Parathyroid adenoma (tissue), 2 donors: Measurements from ENCODE around the gene TUBA3E.
"Not testable (repeated sequence)": the region's sequence is repeated elsewhere in the genome, so short reads cannot be mapped to it uniquely, and the experiment has no call there.

Experiments used
- H2AFZ ChIP-seq: fragments of 300-600 bp; sonication (generic); one replicate; pipeline ENCODE4 v1.7.0; 2017; ENCODE audit warnings: antibody characterized with exemption, mild to moderate bottlenecking
- H3K27ac ChIP-seq: fragments of 300-600 bp; sonication (generic); one replicate; pipeline ENCODE4 v1.7.0; 2017
- H3K27me3 ChIP-seq: fragments of 300-600 bp; sonication (generic); one replicate; pipeline ENCODE4 v1.7.0; 2017; ENCODE audit warnings: low read length; ENCODE audit not compliant: control insufficient read depth, insufficient read depth
- H3K36me3 ChIP-seq: fragments of 300-600 bp; sonication (generic); one replicate; pipeline ENCODE4 v1.7.0; 2017; ENCODE audit warnings: low read length; ENCODE audit not compliant: control insufficient read depth, insufficient read depth
- H3K4me1 ChIP-seq: fragments of 300-600 bp; sonication (generic); one replicate; pipeline ENCODE4 v1.7.0; 2017; ENCODE audit warnings: control low read depth
- H3K4me2 ChIP-seq: fragments of 300-600 bp; sonication (generic); one replicate; pipeline ENCODE4 v1.7.0; 2017; ENCODE audit warnings: low read length
- H3K4me3 ChIP-seq: fragments of 300-600 bp; sonication (generic); one replicate; pipeline ENCODE4 v1.7.0; 2017; ENCODE audit warnings: low read depth, low read length
- H3K79me2 ChIP-seq: fragments of 300-600 bp; sonication (generic); one replicate; pipeline ENCODE4 v1.7.0; 2017; ENCODE audit warnings: control low read depth
- H3K9ac ChIP-seq: fragments of 300-600 bp; sonication (generic); one replicate; pipeline ENCODE4 v1.7.0; 2017; ENCODE audit warnings: mild to moderate bottlenecking
- H3K9me3 ChIP-seq: fragments of 300-600 bp; sonication (generic); one replicate; pipeline ENCODE4 v1.7.0; 2017; ENCODE audit warnings: low read length; ENCODE audit not compliant: control insufficient read depth
- TF ChIP-seq, protein P1 (sequence below): fragments of 300-600 bp; sonication (generic); IDR thresholded peaks from one replicate; pipeline ENCODE4 v1.7.0; 2017; ENCODE audit warnings: antibody characterized with exemption, mild to moderate bottlenecking
- donor health status: primary hyperparathyroidism.

The TUBA3E gene

DNA sequence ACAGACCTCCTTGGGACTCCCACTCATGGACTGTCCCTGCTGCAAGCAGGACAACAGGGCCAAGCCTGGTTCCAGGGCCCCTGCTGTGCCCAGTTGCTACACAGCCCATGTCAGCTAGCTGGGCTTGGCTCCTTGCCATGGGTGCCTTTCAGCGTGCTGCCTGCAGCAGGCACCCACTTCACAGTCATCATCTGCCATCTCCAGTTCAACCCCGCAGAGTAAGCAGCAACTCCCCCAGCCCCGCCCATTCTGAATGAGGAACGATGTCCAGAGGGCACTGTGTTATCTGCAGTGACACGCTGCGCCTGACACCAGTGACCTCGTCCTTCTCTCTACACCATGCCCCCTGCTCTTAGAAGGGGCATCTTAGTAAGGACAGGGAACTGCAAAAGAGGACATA lies 4.3 kb upstream of the TUBA3E start:
- H3K4me3 ChIP-seq, H3K27me3 ChIP-seq, H3K4me1 ChIP-seq, H3K27ac ChIP-seq, H3K9ac ChIP-seq, H3K9me3 ChIP-seq, H2AFZ ChIP-seq, H3K36me3 ChIP-seq, H3K79me2 ChIP-seq, H3K4me2 ChIP-seq: not testable (repeated sequence)

DNA sequence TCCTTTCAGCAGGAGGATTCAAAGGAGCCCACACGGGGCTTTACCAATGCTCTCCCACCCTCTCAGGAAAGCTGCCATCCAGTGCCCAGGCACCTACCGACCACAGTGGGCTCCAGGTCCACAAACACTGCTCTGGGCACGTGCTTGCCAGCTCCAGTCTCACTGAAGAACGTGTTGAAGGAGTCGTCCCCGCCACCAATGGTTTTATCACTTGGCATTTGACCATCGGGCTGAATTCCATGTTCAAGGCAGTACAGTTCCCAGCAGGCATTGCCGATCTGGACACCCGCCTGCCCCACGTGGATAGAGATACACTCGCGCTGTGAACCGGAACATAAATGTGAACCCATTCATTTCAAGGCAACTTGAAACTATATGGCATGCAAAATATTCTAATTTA lies 2.2 kb downstream of the TUBA3E start:
- H3K9me3 ChIP-seq, H3K79me2 ChIP-seq, H3K4me1 ChIP-seq, H3K27me3 ChIP-seq, H3K27ac ChIP-seq, H3K9ac ChIP-seq, H3K4me2 ChIP-seq, H3K4me3 ChIP-seq, H2AFZ ChIP-seq, H3K36me3 ChIP-seq: not testable (repeated sequence)

DNA sequence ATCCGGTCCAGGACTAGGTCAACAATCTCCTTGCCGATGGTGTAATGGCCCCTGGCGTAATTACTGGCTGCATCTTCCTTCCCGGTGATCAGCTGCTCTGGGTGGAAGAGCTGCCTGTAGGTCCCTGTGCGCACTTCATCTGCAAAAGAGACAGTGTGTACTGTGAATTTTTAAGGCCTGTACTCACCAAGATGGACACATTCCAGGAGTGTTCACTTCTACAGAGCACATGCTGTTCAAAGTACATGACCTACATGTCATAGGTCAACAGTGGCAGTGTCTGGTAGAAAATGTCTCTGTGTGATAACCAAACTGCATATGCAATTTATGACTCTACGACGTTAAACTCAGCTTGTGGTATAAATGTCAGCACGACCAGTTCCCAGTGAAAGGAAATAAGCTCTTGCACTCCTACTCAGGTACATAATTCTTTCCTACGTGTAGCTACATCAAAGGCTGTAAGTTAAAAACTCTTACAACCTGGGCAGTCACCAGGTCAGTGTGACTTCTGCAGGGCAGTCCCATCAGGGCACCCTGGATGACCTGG lies 3.1 kb downstream of the TUBA3E start:
- H3K27me3 ChIP-seq, H2AFZ ChIP-seq, H3K9me3 ChIP-seq, H3K79me2 ChIP-seq, H3K36me3 ChIP-seq, H3K4me1 ChIP-seq, H3K4me2 ChIP-seq, H3K27ac ChIP-seq, H3K4me3 ChIP-seq, H3K9ac ChIP-seq: not testable (repeated sequence)

DNA sequence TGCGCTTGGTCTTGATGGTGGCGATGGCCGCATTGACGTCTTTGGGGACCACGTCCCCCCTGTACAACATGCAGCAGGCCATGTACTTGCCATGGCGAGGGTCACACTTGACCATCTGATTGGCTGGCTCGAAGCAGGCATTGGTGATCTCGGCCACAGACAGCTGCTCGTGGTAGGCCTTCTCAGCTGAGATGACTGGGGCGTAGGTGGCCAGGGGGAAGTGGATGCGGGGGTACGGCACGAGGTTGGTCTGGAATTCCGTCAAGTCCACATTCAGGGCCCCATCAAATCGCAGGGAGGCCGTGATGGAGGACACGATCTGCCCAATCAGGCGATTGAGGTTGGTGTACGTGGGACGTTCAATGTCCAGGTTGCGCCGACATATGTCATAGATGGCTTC lies 4.4 kb downstream of the TUBA3E start:
- not testable (repeated sequence) for H3K4me3 ChIP-seq, H3K4me2 ChIP-seq

DNA sequence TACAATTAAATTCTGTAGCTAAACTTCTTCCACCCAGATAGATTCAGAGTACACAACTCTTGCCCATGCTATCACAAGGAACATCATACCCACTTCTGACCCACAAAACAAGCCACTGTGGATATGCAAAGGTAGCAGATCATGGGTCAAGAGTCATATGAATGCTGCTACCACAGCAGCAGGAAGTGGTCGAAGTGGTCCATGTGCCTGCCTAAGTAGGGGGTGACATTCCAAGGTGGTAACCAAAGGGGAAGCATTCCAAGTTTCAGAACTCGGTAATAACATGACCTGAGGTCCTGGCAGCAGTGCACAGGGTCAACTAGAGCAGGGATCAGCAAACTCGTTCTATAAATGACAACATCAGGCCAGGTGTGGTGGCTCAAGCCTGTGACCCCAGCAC lies 5.8 kb downstream of the TUBA3E start:
- not testable (repeated sequence) for H3K9ac ChIP-seq, H3K4me1 ChIP-seq, H3K27ac ChIP-seq, H3K27me3 ChIP-seq, H3K79me2 ChIP-seq, H3K4me2 ChIP-seq, H2AFZ ChIP-seq, H3K9me3 ChIP-seq, H3K4me3 ChIP-seq, H3K36me3 ChIP-seq

More for the DNA sequence above, 4.4 kb downstream of the TUBA3E start:
- not testable (repeated sequence) for H3K9me3 ChIP-seq, H2AFZ ChIP-seq, H3K79me2 ChIP-seq, H3K36me3 ChIP-seq, H3K27me3 ChIP-seq, H3K4me1 ChIP-seq, H3K27ac ChIP-seq, H3K9ac ChIP-seq

DNA sequence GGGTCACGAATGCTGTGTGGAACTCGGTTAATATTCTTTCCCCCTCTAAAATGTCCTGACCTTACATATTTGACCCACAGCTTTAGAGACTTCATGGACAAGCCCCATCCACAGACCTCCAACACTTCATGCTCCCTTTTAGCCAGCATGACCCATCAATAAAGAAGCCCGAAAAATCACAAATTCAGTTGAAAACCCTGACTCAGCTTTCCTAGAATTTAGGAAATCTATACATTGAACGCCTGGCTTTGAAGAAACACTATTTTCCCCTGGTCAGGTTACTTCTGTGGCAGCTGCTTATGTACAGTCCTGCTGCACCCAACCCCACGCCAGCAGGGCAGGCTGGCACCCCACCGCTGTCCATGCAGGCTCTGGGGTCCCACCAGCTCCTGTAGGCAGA lies 6.9 kb downstream of the TUBA3E start:
- not testable (repeated sequence) for H3K79me2 ChIP-seq, H3K4me3 ChIP-seq, H3K9ac ChIP-seq, H3K4me1 ChIP-seq, H2AFZ ChIP-seq, H3K4me2 ChIP-seq, H3K27me3 ChIP-seq, H3K27ac ChIP-seq, H3K9me3 ChIP-seq, H3K36me3 ChIP-seq

DNA sequence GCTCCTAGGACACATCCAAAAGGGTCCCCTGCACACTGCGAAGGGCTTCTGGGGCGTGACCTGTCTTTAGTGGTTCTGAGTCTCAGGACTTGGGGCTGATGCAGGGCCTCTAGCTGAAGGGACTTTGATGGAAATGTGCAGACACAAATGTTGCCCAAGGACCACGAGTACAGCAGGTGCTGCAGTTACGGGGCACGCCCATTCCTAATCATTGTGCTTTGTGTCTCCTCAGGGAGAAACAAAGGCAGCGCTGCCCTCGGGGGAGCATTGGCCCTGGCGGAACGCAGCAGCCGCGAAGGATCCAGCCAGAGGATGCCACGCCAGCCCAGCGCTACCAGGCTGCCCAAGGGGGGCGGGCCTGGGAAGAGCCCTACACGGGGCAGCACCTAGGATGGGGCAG lies 8.0 kb downstream of the TUBA3E start:
- no peaks in the 10 kb centered on the region for H3K36me3 ChIP-seq
- TF ChIP-seq, protein P1, sequence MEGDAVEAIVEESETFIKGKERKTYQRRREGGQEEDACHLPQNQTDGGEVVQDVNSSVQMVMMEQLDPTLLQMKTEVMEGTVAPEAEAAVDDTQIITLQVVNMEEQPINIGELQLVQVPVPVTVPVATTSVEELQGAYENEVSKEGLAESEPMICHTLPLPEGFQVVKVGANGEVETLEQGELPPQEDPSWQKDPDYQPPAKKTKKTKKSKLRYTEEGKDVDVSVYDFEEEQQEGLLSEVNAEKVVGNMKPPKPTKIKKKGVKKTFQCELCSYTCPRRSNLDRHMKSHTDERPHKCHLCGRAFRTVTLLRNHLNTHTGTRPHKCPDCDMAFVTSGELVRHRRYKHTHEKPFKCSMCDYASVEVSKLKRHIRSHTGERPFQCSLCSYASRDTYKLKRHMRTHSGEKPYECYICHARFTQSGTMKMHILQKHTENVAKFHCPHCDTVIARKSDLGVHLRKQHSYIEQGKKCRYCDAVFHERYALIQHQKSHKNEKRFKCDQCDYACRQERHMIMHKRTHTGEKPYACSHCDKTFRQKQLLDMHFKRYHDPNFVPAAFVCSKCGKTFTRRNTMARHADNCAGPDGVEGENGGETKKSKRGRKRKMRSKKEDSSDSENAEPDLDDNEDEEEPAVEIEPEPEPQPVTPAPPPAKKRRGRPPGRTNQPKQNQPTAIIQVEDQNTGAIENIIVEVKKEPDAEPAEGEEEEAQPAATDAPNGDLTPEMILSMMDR: no peak

DNA sequence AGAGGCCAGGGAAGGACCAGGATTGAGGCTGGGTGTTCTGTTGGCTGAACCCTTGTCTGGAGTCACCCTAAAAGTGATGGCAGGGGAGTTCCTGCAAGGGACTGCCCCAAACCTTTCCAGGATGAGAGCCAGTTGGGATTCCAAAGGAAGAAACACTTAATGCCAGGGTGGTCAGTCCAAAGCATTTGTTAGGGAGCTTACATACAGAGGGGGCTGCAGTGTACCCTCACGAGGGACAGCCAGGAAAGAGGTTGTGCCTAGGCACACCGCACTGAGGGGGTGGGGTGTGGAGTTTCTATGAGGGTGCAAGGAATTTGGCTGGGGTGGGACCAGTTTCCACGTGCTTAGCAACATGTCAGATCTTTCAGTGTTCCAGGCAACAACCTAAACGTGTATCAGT lies 9.3 kb downstream of the TUBA3E start:
- not testable (repeated sequence) for H3K79me2 ChIP-seq, H3K27me3 ChIP-seq, H3K9me3 ChIP-seq, H3K36me3 ChIP-seq, H3K9ac ChIP-seq, H3K27ac ChIP-seq, H3K4me2 ChIP-seq, H3K4me3 ChIP-seq, H2AFZ ChIP-seq
- H3K4me1 ChIP-seq: peaks cover 12% of the 10 kb centered on the region

More for the DNA sequence above, 8.0 kb downstream of the TUBA3E start:
- H3K79me2 ChIP-seq: no peaks in the 10 kb centered on the region
- H2AFZ ChIP-seq: no peak overlapping the region
- H3K4me2 ChIP-seq: no peak overlapping the region
- H3K9ac ChIP-seq: no peak overlapping the region
- no peak overlapping the region for H3K27ac ChIP-seq
- H3K4me1 ChIP-seq: peaks cover 3% of the 10 kb centered on the region
- no peak overlapping the region for H3K4me3 ChIP-seq
- H3K27me3 ChIP-seq: no peaks in the 10 kb centered on the region
- no peaks in the 10 kb centered on the region for H3K9me3 ChIP-seq

DNA sequence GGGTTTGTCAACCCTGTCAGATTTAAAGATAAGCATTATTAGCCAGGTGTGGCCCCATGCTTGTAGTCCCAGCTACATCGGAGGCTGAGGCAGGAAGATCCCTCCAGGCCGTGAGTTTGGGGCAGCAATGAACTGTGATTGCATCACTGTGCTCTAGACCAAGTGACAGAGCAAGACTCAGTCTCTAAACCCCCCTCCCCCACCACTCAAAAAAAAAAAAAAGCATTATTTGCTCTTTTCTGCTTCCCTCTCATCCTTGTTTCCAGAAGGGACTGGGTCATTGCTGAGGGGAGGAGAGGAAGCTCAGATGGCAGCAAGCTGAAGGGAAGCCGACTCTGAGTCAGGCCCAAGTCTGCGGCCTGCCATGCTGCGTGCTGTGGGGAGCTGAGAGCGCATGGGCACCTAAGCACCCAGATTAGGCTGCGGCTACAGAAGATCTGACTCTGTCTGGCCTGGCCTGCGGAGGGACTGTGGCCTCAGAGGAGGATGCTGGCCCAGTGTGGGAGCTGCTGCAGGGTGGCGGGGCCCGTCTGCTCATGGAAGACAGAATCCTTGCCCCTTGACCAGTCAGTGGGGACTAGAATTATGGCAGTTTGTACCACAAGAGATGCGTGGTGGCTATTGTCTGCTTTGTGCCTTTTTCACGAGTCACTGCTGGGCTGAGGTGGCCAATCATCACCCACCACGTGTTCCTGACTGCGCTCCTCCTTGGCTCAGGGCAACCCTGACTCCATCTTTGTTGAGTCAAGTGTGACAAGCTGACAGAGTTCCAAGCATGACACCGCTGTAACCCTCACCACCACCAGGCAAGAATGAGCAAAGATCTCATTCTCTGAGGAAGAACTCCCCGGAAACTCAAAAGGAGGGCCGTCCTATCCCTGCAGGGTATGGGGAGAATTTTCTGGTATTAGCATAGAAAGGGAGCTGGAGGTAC lies 10.1 kb downstream of the TUBA3E start:
- not testable (repeated sequence) for H2AFZ ChIP-seq, H3K9me3 ChIP-seq, H3K9ac ChIP-seq, H3K27me3 ChIP-seq, H3K4me2 ChIP-seq, H3K36me3 ChIP-seq, H3K4me3 ChIP-seq, H3K27ac ChIP-seq, H3K79me2 ChIP-seq
- H3K4me1 ChIP-seq: peaks cover 15% of the 10 kb centered on the region
